ENCODE data around the gene SPG11. TPM values are rescaled to one million over a fixed set of nuclear protein-coding genes. Genes with fewer than 3 reads are reported as not detected.

Gene SPG11
- total and polyA plus RNA-seq, 4 donors = 39.2 to 119 (median 64.3) TPM

DNA sequence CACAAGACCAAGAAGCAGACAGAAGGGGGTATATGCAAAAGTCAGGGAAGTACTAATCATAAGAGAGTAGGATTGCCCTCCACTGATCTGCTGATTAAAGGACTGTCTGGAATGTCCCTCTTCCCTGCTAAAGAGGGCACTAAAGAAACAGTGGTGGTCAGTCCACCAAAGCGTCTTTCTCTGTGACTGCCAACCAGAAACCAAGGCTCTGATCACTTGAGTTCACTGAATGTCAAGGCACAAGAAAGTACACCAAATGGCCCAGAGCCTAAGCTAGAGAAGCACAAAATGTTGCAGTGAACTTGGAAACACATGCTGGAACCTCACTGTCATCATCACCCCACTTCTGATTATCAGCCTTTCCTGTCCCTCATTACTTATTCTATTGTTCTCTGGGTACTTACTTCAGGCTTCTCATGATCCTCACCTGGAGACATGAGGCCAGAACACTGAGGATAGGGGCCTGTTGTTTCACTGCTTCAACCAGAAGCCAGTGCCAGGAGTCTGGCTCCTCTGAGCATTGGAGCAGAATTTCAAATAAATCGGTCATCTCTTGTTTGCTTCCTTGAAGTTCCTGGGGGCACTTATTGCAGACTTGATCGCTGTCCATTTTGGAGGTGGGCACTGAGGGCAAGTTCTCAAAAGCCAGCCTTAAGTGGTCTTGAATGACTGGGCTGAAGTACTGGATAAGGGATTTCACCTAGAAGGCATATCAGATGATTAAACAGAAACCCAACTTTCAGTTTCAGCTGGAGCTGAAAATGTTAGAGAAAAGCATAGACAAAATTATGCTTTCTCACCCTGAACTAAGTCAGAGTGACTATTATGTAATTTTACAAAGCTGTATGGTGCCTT is 67.6 kb downstream of the SPG11 start:
- WGBS, 2 donors = 75 to 86% methylated on average over 3 of the region's 3 CpGs
- Histone ChIP-seq H3K27ac (ENCODE audit: low read depth in 1 of 2, low read length in 1 of 2) (no peak overlapping the region), H3K9me3 (ENCODE audit: control insufficient read depth in 4 of 4, insufficient read depth in 3 of 4, low read length in 3 of 4) (no peaks in the 10 kb centered on the region), H3K9ac (ENCODE audit: insufficient read depth in 1 of 2, low read length in 2 of 2) (no peak overlapping the region), H3K4me1 (ENCODE audit: control insufficient read depth in 5 of 5, insufficient read depth in 5 of 5, low read length in 5 of 5) (peaks cover 0 to 3% (median 0%) of the 10 kb centered on the region in 5 donors), H3K36me3 (ENCODE audit: control insufficient read depth in 4 of 4, insufficient read depth in 4 of 4, low read length in 4 of 4) (peaks cover 33 to 45% (median 38%) of the 10 kb centered on the region in 4 donors), H3K27me3 (ENCODE audit: control insufficient read depth in 3 of 3, insufficient read depth in 3 of 3, low read length in 2 of 3) (no peaks in the 10 kb centered on the region), H3K4me3 (no peak overlapping the region)
- no peak for ATAC-seq (ENCODE audit: insufficient read depth, low FRiP score)
- TF ChIP-seq, protein P1, sequence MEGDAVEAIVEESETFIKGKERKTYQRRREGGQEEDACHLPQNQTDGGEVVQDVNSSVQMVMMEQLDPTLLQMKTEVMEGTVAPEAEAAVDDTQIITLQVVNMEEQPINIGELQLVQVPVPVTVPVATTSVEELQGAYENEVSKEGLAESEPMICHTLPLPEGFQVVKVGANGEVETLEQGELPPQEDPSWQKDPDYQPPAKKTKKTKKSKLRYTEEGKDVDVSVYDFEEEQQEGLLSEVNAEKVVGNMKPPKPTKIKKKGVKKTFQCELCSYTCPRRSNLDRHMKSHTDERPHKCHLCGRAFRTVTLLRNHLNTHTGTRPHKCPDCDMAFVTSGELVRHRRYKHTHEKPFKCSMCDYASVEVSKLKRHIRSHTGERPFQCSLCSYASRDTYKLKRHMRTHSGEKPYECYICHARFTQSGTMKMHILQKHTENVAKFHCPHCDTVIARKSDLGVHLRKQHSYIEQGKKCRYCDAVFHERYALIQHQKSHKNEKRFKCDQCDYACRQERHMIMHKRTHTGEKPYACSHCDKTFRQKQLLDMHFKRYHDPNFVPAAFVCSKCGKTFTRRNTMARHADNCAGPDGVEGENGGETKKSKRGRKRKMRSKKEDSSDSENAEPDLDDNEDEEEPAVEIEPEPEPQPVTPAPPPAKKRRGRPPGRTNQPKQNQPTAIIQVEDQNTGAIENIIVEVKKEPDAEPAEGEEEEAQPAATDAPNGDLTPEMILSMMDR (IDR thresholded peaks at IDR 0.05; ENCODE audit: control extremely low read depth, extremely low read depth) = no peak
- peak in 1 of 3 donors; percentile 20 for DNase-seq

DNA sequence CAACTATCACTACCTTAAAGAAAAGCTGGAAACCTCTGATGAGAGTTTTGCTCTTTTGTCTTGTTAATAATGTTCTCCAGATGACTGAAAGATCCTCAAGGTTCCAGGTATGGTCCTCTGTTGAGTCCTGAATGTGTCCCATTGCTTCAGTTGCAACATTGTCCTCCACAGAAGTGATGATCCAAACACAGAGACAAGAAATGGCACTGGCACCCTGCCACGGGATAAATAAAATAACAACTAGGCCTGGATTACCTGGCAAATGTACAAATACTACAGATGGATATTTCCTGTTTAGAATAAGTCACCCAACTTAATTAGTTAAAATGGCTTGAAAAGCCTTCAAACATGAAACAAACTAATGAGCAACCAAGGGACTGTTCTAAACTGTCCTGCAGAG is 68.2 kb downstream of the SPG11 start:
- H3K9ac ChIP-seq (ENCODE audit: insufficient read depth in 1 of 2, low read length in 2 of 2) = no peak overlapping the region
- no peaks in the 10 kb centered on the region for H3K9me3 ChIP-seq (ENCODE audit: control insufficient read depth in 4 of 4, insufficient read depth in 3 of 4, low read length in 3 of 4)
- peaks cover 0 to 3% (median 0%) of the 10 kb centered on the region in 5 donors for H3K4me1 ChIP-seq (ENCODE audit: control insufficient read depth in 5 of 5, insufficient read depth in 5 of 5, low read length in 5 of 5)
- TF ChIP-seq, protein P1 (IDR thresholded peaks at IDR 0.05; ENCODE audit: control extremely low read depth, extremely low read depth) = no peak
- DNase-seq = no peak
- H3K36me3 ChIP-seq (ENCODE audit: control insufficient read depth in 4 of 4, insufficient read depth in 4 of 4, low read length in 4 of 4) = peaks cover 34 to 47% (median 42%) of the 10 kb centered on the region in 4 donors
- ATAC-seq (ENCODE audit: insufficient read depth, low FRiP score) = no peak
- no peak overlapping the region for H3K27ac ChIP-seq (ENCODE audit: low read depth in 1 of 2, low read length in 1 of 2)
- no peak overlapping the region for H3K4me3 ChIP-seq
- H3K27me3 ChIP-seq (ENCODE audit: control insufficient read depth in 3 of 3, insufficient read depth in 3 of 3, low read length in 2 of 3) = no peaks in the 10 kb centered on the region
- WGBS, 2 donors = 66 to 75% methylated on average over 1 of the region's 1 CpG

DNA sequence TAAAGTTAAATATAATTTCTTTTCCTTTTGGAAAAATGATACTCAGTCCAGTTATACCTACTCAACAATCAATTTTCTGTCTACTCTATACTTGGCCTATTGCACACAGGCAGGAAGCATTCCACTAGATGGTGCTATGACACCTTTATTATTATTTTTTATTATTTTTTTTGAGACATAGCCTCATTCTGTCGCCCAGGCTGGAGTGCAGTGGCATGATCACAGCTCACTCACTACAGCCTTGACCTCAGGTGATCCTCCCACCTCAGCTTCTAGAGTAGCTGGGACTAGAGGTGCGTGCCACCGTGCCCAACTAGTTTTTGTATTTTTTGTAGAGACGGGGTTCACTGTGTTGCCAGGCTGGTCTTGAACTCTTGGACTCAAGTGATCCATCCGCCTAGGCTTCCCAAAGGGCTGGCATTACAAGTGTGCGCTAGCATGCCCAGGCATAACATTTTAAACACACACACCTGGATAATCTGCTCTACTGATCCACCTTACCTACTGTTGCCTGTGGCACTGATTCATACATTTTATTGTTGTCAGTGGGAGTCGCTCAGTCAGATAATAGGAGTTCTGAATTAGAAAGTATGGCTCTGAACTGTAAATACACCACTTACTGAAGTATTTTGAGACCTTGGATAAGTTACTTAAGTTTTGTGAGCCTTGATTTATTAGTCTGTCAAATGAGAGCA is 70.3 kb downstream of the SPG11 start:
- peaks cover 0 to 3% (median 0%) of the 10 kb centered on the region in 5 donors for H3K4me1 ChIP-seq (ENCODE audit: control insufficient read depth in 5 of 5, insufficient read depth in 5 of 5, low read length in 5 of 5)

More for the DNA sequence above, 70.3 kb downstream of the SPG11 start:
- peak in 1 of 3 donors; percentile 25 for DNase-seq
- H3K36me3 ChIP-seq (ENCODE audit: control insufficient read depth in 4 of 4, insufficient read depth in 4 of 4, low read length in 4 of 4) = peaks cover 39 to 57% (median 51%) of the 10 kb centered on the region in 4 donors
- no peak overlapping the region for H3K4me3 ChIP-seq
- no peak overlapping the region for H3K27ac ChIP-seq (ENCODE audit: low read depth in 1 of 2, low read length in 1 of 2)
- ATAC-seq (ENCODE audit: insufficient read depth, low FRiP score) = no peak
- 85 to 94% methylated on average over 7 of the region's 7 CpGs for WGBS, 2 donors
- no peak overlapping the region for H3K9ac ChIP-seq (ENCODE audit: insufficient read depth in 1 of 2, low read length in 2 of 2)
- TF ChIP-seq, protein P1 (IDR thresholded peaks at IDR 0.05; ENCODE audit: control extremely low read depth, extremely low read depth) = peak; percentile 17
- H3K27me3 ChIP-seq (ENCODE audit: control insufficient read depth in 3 of 3, insufficient read depth in 3 of 3, low read length in 2 of 3) = no peaks in the 10 kb centered on the region
- H3K9me3 ChIP-seq (ENCODE audit: control insufficient read depth in 4 of 4, insufficient read depth in 3 of 4, low read length in 3 of 4) = no peaks in the 10 kb centered on the region

Measured in lung (tissue), 12 donors.